LNCaP clone FGC (cell line): ENCODE data around the gene TIMM44.
A peak's percentile ranks its signal among the peaks of the same experiment; 100 is the strongest.

Experiments
- DNase-seq: peaks from one replicate; pipeline ENCODE4 v3.0.0-alpha.2; 2011; ENCODE audit warnings: low read depth
- H3K4me3 ChIP-seq: 2 replicates; pipeline ENCODE4 v1.5.1; 2011; ENCODE audit warnings: mild to moderate bottlenecking, low read depth, low read length, control low read depth
- TF ChIP-seq, protein P1 (sequence below): IDR thresholded peaks from 2 replicates; pipeline ENCODE4 v1.5.1; 2012; ENCODE audit warnings: mild to moderate bottlenecking; ENCODE audit not compliant: control insufficient read depth, insufficient read depth; ENCODE audit errors: extremely low read depth

TIMM44 gene

DNA sequence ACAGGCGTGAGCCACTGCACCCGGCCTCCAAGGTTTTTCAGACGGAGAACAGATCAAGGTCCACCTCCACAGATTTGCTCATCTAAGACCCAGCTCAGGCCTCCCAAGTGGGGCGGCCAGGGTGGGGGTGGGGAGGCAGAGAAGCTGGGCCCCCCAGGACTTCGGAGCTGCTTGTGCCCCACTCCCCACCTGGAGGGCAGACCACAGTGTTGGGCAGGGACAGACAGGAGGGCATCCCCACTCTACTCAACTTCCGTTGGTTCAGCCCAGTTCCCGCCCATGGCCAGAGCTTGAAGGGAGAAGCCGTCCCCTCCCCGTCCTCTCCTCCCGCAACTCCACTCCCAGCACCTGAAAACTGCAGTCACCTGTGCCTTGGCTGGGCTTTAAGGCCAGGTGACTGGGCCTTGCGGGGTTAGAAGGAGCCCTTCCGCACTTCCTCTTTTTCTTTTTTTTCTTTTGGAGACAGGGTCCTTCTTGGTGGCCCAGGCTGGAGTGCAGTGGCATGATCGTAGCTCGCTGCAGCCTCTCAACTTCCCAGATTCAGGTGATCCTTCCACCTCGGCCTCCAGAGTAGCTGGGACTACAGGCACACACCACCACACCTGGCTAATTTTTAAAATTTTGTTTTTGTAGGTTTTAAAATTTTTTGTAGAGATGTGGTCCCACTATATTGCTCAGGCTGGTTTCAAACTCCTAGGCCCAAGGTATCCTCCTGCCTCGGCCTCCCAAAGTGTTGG lies 55.9 kb downstream of the TIMM44 start:
- TF ChIP-seq, protein P1, sequence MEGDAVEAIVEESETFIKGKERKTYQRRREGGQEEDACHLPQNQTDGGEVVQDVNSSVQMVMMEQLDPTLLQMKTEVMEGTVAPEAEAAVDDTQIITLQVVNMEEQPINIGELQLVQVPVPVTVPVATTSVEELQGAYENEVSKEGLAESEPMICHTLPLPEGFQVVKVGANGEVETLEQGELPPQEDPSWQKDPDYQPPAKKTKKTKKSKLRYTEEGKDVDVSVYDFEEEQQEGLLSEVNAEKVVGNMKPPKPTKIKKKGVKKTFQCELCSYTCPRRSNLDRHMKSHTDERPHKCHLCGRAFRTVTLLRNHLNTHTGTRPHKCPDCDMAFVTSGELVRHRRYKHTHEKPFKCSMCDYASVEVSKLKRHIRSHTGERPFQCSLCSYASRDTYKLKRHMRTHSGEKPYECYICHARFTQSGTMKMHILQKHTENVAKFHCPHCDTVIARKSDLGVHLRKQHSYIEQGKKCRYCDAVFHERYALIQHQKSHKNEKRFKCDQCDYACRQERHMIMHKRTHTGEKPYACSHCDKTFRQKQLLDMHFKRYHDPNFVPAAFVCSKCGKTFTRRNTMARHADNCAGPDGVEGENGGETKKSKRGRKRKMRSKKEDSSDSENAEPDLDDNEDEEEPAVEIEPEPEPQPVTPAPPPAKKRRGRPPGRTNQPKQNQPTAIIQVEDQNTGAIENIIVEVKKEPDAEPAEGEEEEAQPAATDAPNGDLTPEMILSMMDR = no peak
- peak overlapping the region; percentile 79 for H3K4me3 ChIP-seq
- DNase-seq = no peak

DNA sequence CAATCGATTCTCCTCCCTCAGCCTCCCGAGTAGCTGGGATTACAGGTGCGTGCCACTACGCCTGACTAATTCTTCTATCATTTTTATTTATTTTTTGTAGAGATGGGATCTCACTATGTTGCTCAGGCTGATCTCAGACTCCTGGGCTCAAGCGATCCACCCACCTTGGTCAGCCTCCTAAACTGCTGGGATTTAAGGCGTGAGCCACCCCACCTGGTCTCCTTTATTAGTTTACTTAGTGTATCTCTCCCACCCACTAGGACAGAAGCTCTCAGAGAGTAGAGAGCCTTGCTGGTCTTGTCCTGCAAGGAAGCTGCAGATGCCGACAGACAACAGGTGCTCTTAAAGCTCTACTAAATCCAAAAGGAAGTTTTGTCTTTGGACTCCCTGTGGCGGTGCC lies 57.6 kb downstream of the TIMM44 start:
- no peak overlapping the region for H3K4me3 ChIP-seq
- TF ChIP-seq, protein P1 = no peak
- no peak for DNase-seq

DNA sequence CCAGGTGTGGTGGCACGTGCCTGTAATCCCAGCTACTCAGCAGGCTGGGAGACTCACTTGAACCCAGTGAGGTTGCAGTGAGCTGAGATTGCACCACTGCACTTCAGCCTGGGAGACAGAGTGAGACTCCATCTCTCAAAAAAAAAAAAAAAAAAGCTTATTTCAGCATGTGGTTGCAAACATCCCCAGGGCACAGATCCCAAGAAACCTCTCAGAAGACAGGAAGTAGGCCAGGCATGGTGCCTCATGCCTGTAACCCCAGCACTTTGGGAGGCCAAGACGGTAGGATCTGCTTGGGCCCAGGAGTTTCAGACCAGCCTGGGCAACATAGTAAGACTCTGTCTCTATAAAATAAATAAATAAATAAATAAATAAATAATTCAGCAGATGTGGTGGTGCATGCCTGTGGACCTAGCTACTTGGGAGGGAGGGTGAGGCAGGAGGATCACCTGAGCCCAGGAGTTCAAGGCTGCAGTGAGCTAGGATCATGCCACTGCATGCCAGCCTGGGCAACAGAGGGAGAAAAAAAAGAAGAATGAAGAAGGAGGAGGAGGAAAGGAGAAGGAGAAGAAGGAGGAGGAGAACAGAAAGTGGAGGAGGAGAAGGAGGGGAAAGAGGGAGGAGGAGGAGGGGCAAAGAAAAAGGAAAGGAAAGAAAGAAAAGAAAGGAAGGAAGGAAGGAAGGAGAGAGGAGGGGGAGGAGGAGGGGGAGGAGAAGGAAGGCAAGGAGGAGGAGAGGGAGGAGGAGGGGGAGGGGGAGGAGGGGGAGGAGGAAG lies 59.5 kb downstream of the TIMM44 start:
- TF ChIP-seq, protein P1 = no peak
- DNase-seq = no peak
- no peak overlapping the region for H3K4me3 ChIP-seq

DNA sequence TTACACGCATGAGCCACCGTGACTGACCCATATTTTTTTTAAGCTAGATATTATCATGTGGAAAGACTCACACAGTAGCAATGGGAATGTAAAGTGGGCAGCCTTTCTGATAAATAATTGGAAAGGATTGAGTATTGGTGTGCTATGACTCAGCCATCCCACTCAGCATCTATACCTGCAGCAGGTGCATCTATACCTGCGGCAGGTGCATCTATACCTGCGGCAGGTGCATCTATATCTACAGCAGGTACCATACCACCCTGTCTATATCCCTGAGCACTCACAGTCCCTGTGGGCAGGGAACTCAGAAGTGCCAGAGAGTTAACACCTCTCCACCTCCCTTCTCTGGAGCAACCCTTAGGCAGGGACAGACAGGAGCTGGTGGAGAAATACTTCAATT lies 60.4 kb downstream of the TIMM44 start:
- H3K4me3 ChIP-seq = no peak overlapping the region
- no peak for DNase-seq
- TF ChIP-seq, protein P1 = no peak

DNA sequence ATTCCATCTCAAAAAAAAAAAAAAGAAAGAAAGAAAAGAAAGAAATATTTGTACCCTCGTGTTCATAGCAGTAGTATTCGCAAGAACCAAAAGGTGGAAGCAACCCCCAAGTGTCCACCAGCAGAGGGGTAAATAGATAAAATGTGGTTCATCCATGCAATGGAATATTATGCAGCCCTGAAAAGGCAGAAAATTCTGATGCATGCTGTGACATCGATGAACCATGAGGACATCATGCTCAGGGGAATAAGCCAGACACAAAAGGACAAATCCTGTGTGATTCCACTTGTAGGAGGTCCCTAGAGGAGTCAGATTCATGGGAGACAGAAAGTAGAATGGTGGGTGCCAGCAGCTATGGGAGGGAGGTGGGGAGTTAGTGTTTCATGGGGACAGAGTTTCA lies 61.6 kb downstream of the TIMM44 start:
- H3K4me3 ChIP-seq = no peak overlapping the region
- DNase-seq = no peak
- TF ChIP-seq, protein P1 = no peak

DNA sequence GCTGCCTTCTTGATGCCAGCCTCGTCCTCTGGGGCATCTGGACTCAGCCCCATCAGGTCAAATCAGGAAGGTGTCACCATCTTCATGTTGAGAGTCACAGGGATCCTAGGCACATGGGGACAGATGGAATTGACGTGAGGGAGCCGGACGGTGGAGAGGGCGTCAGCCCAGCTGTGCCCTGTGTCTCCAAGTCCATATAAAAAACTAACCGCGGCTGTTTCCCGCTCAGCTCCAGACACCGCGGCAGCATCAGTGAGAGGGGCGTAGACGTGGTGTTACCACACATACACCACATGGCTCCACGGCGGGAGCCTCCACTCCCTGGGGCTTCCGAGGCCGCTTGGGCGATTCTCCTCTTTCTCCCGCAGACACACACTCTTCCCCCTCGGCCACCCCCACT lies 63.6 kb downstream of the TIMM44 start:
- no peak for DNase-seq
- no peak overlapping the region for H3K4me3 ChIP-seq
- TF ChIP-seq, protein P1 = no peak
